Left cardiac atrium (tissue), 4 donors: ENCODE measurements around the gene CST3. TPM values are rescaled to one million over a fixed set of nuclear protein-coding genes. Genes with fewer than 3 reads are reported as not detected.

ENCODE experiments used
- ATAC-seq, 2 donors: fragments of 200-7000 bp; cut with Tn5 transposase; one replicate each; pipeline ENCODE4 v1.9.1; 2020; ENCODE audit warnings: mild to moderate bottlenecking in 2 of 2, moderate library complexity in 2 of 2
- DNase-seq: peaks from one replicate; pipeline ENCODE4 v3.0.0-alpha.2; 2020
- intact Hi-C, 2 donors: fragments of 100-400 bp; cut with DNase I; formaldehyde crosslinking; loops; one replicate each; pipeline versions ENCODE4 v1.14.1 to v1.15.1; 2022 to 2023
- total RNA-seq, 2 donors: library from RNA; stranded (reverse); fragmentation: NEBNext Ultra II Directional; extraction: Animal tissue kit (Norgen Biotek cat#: 25700); gene quantifications; one replicate each; pipeline ENCODE4 v1.2.1, GENCODE V29; 2021
- donor health status: DM: no; HTN: yes; CAD: no.
- donor health status: DM: no; HTN: yes; CAD: no; lungs with severe emphysema.
- donor health status: DM: yes; HTN: yes; CAD: no.
- donor health status: Dilated cardiomyopathy.

Gene CST3
- total RNA-seq, 2 donors from 2014 or later, result 940 to 1,205 TPM

GRCh38 chr20:23614163-23614562, 23.6 kb downstream of the CST3 start:
- intact Hi-C loops, result no loop called here
- DNase-seq, result no peak

DNA sequence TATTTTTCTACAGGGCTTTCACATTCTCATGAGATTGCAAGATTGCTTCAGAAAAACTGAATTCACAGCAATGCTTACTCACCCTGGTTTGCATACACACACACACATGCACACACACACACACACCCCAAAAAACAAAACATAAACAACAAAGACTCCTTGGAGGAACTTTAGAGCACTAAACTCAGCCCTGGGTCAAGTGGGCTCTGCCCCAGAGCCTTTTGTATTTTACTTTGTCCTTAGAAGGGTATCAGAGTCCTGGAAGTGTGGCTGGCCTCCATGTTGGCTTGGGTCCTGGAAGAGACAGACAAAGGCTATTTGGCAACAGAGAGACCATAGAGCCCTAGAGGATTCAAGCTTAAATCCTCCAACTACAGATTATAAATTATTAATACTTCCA, 24.1 kb downstream of the CST3 start:
- ATAC-seq, result peak; percentile 75 to 76
- DNase-seq, result no peak

More at GRCh38 chr20:23614163-23614562, 23.6 kb downstream of the CST3 start:
- peak; percentile 30 to 35 for ATAC-seq

GRCh38 chr20:23612396-23612795, 25.4 kb downstream of the CST3 start:
- DNase-seq, result no peak
- intact Hi-C loops, result no loop called here
- ATAC-seq, result no peak

More for the DNA sequence above, 24.1 kb downstream of the CST3 start:
- intact Hi-C loops, result no loop called here

DNA sequence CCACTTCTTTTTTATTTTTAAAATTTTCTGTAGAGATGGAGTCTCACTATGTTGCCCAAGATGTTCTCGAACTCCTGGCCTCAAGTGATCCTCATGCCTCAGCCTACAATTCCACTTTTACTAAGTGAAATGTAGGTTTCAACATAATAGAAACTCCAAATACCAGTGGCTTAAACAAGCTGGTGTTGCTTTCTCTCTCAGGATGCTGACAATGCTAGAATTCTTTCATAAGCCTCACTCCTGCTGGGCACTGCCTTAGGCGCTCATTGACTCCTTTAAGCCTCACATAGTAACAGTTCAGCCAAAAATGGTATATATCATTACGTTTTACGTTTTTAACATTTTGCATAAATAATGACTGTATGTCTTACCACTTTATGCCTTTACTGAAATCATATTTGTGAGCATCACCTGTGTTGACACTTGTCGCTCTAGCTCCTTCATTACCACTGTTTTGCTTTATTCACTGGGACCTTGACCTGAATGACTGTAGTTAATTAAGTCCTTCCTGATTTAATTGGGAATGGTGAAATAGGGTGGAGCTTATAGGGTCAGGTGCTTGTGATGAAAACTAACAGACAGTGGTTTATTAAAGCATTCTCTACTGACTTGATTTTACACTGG, 28.2 kb downstream of the CST3 start:
- intact Hi-C loops, result loop anchor here in 1 of 2 donors (10.0 kb wide), 1 partner anchor 165 kb away; no protein-coding TSS in a partner anchor

GRCh38 chr20:23608251-23608846, 29.4 kb downstream of the CST3 start:
- ATAC-seq (no peak), DNase-seq (no peak)
- intact Hi-C loops, result loop anchor here in 1 of 2 donors (10.0 kb wide), 1 partner anchor 164 kb away; no protein-coding TSS in a partner anchor

More for the DNA sequence above, 28.2 kb downstream of the CST3 start:
- ATAC-seq (no peak), DNase-seq (no peak)

DNA sequence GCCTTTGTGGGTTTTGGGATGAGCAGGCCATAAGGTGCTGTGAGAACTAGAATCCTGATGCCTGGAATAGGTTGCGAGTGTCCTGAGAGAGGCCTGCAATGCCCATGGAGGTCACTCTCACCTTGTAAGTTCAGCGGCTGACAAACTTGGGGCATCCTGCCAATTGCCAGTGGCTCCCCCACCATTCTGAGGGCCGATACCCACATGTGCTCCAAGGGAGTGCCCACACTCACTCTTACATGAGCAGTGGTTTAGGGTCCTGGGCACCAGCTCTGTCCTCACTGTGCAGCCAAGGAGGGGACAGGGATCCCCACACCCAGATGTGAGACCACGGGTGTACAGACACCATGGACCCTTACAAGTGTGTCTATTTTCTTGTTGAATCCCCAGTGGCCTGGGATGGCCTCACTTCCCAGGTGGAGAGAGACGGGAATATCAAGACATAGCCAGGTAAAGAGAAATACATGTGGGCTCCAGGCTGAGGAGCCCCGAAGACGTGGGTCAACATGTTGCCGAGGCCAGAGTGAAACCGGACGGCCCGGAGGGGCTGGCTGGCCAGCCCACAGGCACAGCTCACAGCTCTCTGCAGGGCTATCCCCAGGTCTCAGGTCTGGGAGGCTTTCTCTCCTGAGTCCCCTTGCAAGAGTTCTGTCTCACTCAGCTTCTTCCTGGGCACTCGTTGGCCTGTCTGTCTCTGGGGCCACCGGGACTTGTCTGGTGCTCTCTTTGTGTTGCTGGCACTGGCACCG, 30.1 kb downstream of the CST3 start:
- intact Hi-C loops, result loop anchor here in 1 of 2 donors (10.0 kb wide), 1 partner anchor 163 kb away; no protein-coding TSS in a partner anchor
- ATAC-seq, result no peak
- DNase-seq, result no peak

DNA sequence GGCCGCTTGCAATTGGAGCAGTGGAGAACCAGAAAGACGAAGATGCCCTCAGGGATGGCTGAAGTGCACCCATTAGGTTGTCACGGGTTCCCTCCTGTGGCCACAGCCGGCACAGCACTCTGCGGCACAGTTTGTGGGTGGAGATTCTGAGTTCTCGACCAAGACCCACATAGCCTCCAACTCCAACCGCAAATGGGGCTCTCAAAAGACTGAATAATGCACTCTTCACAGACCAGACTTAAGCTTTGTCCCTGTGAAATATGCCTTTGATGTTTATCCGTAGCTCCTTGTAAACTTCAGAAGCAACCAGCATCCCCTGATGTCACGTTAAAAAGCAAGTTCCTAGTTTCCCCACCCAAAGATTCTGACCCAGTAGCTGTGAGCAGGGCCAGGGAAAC, 31.1 kb downstream of the CST3 start:
- DNase-seq (peak; percentile 82), ATAC-seq (peak; percentile 93)
- intact Hi-C loops, result loop anchor here in 1 of 2 donors (10.0 kb wide), 1 partner anchor 162 kb away; no protein-coding TSS in a partner anchor

DNA sequence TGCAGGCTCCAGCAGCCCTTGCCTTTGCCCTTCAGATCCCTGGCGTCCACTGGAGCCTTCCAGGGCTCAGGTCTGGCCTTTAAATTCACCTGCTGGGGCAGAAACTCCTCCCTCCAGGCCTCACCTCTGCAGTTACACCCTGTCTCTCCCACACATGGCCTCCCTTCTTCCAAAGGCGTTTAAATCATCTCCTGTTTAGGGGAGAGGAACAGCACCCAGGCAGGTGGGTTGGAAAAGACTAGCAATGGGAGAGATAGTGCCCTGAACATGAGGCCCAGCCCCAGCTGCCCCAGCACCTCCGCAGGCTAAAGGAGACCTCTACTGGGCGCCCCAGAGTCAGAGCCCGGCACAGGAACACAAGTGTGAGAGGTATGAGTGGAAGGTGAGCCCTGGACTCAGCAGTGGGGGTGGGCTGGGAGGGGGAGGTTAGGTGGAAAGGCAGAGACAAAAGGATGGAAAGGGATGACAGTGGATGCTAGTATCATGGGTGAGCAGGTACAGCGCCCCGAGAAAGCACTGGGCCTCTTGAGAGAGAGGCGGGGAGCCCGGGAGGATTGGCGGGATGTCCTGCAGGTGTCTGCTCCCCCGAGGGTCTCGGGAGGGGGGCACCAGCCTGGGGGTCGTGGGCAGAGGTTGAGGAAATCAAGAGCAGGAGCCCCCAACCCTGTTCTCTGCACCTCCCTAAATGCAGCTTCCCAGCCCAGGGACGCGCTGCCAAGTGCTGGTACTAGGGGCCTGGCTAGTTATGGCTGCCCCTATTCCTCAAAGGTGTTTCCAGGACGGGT, 31.7 kb downstream of the CST3 start, which contains the start of gene CST9:
CST9 (minus strand) TSS at position 51 of the 785 bp plus-strand sequence. CDS start 53 bp downstream, outside the sequence.
- intact Hi-C loops, result loop anchor here in 1 of 2 donors (10.0 kb wide), 1 partner anchor 161 kb away; no protein-coding TSS in a partner anchor
- DNase-seq, result no peak
- ATAC-seq, result no peak

- intact Hi-C loops, result loop anchor here (5.0 to 10.0 kb wide), 2 partner anchors 160 to 162 kb away; no protein-coding TSS in a partner anchor
- ATAC-seq, result no peak
Measured at GRCh38 chr20:23604306-23604705, 33.4 kb downstream of the CST3 start.

GRCh38 chr20:23603321-23603720, 34.4 kb downstream of the CST3 start:
- DNase-seq (no peak), ATAC-seq (peak in 1 of 2 donors; percentile 34)
- intact Hi-C loops, result loop anchor here (5.0 to 10.0 kb wide), 2 partner anchors 159 to 161 kb away; no protein-coding TSS in a partner anchor

More at GRCh38 chr20:23604306-23604705, 33.4 kb downstream of the CST3 start:
- DNase-seq, result no peak

DNA sequence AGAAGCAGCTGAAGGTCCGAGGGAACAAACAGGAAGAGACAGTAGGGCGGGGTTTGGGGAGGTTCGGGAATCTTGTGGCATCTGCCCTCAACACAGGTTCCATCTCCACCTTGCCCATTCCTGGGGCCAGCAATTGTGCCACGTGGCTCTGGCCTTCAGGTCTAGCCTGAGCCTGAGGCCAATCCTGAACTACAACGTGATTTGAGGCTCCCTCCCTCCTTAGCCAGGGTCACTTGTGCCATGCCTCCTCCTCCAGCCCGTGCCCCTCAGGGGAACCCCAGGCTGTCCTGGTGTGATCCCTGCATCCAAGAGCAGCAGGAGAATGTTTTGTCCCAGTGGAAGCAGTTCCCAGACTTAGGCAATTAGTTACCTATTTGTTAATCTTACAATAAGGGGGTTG, 35.1 kb downstream of the CST3 start:
- intact Hi-C loops, result loop anchor here (5.0 to 10.0 kb wide), 2 partner anchors 158 to 160 kb away; no protein-coding TSS in a partner anchor
- DNase-seq (no peak), ATAC-seq (no peak)

DNA sequence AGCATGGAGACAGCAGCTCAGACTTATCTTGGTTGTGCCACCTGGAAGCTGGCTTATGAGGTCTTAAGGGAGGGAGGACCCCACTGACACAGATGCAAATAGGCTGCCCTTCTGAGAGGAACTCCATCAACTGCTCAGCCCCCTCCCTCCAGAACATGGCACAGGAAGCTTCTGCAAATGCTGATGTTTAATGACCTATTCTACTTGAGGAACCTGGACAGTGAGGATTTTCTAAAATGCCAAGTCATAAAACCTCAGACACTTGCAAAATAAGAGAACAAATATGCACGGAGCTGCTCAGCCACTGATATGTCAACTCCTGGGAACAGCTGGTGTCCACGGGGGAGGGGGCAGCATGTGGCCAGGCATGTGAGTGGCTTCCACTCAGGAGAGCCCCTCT, 35.5 kb downstream of the CST3 start:
- intact Hi-C loops, result loop anchor here (5.0 to 10.0 kb wide), 2 partner anchors 157 to 160 kb away; no protein-coding TSS in a partner anchor

DNA sequence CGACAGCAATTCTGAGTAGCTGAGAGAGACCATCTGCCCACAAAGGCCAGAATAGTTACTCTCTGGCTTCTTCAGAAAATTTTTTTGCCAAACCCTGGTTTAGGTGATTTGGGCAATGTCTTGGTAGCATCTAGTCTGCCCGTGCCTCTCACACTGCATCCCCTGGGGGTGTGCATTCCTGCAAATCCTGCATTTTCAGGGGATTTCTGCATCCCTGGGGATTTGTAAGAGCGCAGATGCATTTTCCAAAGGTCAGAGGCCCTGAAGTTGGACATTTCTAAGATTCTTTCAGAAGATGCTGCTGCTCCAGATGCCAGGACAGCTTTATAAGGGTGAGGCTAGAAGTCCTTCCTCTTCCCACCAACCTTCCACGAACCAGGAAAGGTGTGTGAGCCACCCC, 36.0 kb downstream of the CST3 start:
- ATAC-seq (no peak), DNase-seq (no peak)
- intact Hi-C loops, result loop anchor here (5.0 to 10.0 kb wide), 2 partner anchors 157 to 159 kb away; no protein-coding TSS in a partner anchor

More for the DNA sequence above, 35.5 kb downstream of the CST3 start:
- DNase-seq, result no peak
- no peak for ATAC-seq

DNA sequence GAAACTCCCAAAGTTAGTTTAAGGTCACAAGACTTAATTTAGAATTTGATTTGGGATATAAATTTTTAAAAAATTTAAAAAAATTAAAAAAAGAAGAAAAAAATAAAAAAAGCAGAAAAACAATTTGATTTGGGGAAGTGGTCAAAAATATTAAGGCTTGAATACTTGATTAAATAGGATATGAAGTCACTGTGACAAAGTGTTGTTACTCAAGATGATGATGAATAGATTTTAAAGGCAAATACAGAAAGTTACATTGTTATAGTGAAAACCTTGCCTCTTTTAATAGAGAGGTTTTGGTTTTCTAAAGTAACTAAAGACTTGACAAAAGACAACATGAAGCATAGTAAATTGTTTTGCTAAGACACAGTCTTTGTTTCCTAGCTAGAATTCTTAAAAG, 39.3 kb downstream of the CST3 start:
- no peak for ATAC-seq

GRCh38 chr20:23596579-23597250, 41.0 kb downstream of the CST3 start:
- no peak for ATAC-seq
- no peak for DNase-seq
- intact Hi-C loops, result no loop called here

More for the DNA sequence above, 39.3 kb downstream of the CST3 start:
- no peak for DNase-seq
- intact Hi-C loops, result no loop called here

DNA sequence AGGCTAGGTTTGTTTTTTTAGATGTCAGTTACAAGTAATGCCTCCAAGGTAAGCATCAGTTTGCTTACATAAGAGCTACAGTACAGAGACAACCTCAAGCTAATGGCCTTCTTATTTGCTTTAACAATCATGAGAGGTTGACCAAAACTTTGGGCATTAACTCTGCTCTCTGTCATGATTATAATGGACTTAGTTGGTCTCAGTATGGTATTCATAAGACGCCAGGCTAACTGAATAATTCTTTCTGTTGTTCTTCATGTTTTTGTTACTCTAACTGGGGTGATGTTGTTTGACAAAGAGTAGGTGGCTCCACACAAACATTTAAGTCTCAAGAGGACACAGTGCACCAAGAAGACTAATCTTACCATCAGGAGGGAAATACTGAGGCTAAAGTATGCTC, 41.8 kb downstream of the CST3 start:
- DNase-seq (no peak), ATAC-seq (no peak)
- intact Hi-C loops, result no loop called here

DNA sequence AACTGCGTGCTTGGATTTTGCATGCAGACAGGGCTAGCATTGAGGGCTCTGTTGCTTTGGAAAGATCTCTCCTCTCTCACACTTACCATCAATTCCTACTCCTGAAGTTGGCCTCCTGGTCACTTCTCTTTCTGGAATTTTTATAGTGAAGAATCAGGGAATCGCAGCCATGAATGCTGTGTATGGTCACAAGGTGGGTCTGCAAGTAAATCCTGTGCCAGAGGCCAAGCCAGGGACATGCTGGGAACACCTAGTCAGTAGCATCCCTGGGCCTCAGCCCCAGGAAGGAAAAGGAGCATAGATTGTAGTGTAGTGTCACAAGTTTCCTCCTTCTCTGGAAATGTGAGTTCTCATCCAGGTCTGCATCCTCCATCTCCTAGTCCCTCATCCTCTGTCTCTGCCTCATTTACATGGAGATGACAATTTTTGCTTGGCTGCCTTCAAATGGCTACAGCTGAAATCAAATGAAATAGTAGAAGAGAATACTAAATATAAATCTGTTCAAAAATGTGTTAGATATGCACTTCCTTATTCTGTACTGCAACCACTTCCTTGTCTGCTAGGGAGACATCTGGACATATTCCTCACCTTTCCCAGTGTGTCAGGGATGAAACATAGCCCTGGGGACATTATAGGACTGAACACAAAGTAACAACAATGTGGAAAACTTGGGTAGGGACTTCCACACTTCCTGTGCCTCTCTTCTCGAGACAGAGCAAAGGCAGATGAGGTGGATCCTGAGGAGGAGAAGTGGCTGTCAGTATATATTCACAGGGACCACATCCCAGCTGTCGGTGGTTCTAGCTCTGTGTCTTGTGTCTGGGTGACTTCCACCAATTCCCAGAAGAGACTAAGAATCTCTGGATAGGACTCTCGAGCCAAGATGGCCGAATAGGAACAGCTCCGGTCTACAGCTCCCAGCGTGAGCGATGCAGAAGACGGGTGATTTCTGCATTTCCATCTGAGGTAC, 49.0 kb downstream of the CST3 start:
- intact Hi-C loops, result no loop called here
- ATAC-seq (no peak), DNase-seq (no peak)
